Measurements from ENCODE around the gene DISC1. TPM values are rescaled to one million over a fixed set of nuclear protein-coding genes. Genes with fewer than 3 reads are reported as not detected.

The DISC1 gene
- polyA plus RNA-seq, 3 donors: 5.5 to 14.7 (median 5.8) TPM

DNA sequence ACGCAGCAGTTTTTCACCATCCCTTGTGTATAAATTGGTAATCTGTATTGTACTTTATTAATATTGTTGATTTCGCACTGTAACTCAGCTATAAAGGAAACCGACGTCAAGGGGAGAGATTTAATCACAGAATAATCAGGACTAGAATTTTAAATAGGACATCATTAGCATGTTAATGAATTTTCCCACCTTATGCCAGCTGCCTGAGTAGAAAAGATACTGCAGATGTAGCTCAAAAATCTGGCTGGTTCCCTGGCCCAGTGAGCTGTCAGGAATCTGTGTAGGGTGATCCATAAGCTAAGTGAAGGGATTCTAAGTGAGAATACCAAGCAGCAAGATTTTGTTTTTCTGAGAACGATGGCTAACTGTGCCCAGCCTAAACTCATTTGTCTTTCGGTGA lies 195.5 kb downstream of the DISC1 start:
- H3K27me3 Mint-ChIP-seq (ENCODE audit: low read depth in 3 of 3): no peaks in the 10 kb centered on the region
- Histone ChIP-seq H3K4me2 (replicated peaks; ENCODE audit: extremely low read depth, low read length, poor library complexity, severe bottlenecking) (no peak overlapping the region), H3K36me3 (replicated peaks in 1 of 2; ENCODE audit: control insufficient read depth in 1 of 2, insufficient read depth in 2 of 2, low read length in 2 of 2) (peaks cover 41 to 93% of the 10 kb centered on the region in 2 donors), H2AFZ (ENCODE audit: insufficient read depth, low read depth, low read length, poor library complexity, severe bottlenecking) (no peak overlapping the region), H3K79me2 (ENCODE audit: insufficient read depth, low read length) (no peaks in the 10 kb centered on the region), H3K27me3 (ENCODE audit: control insufficient read depth in 2 of 2, insufficient read depth in 2 of 2, low read length in 2 of 2) (no peaks in the 10 kb centered on the region), H3K9ac (ENCODE audit: insufficient read depth, low read length, poor library complexity, severe bottlenecking) (no peak overlapping the region), H3K9me3 (replicated peaks in 1 of 2; ENCODE audit: control insufficient read depth in 1 of 2, insufficient read depth in 1 of 2, low read length in 2 of 2) (no peaks in the 10 kb centered on the region), H3K4me3 (replicated peaks in 1 of 3; ENCODE audit: low read depth in 2 of 3, low read length in 3 of 3) (no peak overlapping the region), H3K27ac (ENCODE audit: low read depth in 1 of 2, low read length in 2 of 2) (no peak overlapping the region), H3K4me1 (ENCODE audit: control insufficient read depth in 1 of 2, insufficient read depth in 2 of 2, low read length in 2 of 2) (no peaks in the 10 kb centered on the region), H4K20me1 (ENCODE audit: insufficient read depth, low read length) (no peaks in the 10 kb centered on the region)
- H3K27ac Mint-ChIP-seq: peak overlapping the region in 3 of 7 donors; percentile 16 to 66 (median 26)
- peaks cover 69 to 85% of the 10 kb centered on the region in 2 donors for H3K36me3 Mint-ChIP-seq
- WGBS (ENCODE audit: insufficient coverage): 100% methylated on average over 2 of the region's 6 CpGs
- TF ChIP-seq, protein P1, sequence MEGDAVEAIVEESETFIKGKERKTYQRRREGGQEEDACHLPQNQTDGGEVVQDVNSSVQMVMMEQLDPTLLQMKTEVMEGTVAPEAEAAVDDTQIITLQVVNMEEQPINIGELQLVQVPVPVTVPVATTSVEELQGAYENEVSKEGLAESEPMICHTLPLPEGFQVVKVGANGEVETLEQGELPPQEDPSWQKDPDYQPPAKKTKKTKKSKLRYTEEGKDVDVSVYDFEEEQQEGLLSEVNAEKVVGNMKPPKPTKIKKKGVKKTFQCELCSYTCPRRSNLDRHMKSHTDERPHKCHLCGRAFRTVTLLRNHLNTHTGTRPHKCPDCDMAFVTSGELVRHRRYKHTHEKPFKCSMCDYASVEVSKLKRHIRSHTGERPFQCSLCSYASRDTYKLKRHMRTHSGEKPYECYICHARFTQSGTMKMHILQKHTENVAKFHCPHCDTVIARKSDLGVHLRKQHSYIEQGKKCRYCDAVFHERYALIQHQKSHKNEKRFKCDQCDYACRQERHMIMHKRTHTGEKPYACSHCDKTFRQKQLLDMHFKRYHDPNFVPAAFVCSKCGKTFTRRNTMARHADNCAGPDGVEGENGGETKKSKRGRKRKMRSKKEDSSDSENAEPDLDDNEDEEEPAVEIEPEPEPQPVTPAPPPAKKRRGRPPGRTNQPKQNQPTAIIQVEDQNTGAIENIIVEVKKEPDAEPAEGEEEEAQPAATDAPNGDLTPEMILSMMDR (IDR thresholded peaks at IDR 0.05): no peak
- intact Hi-C loops (cut with micrococcal nuclease): no loop called here
- H3K4me3 Mint-ChIP-seq: no peak overlapping the region
- no peaks in the 10 kb centered on the region for H3K9me3 Mint-ChIP-seq
- H3K4me1 Mint-ChIP-seq: no peaks in the 10 kb centered on the region
- DNase-seq: no peak

DNA sequence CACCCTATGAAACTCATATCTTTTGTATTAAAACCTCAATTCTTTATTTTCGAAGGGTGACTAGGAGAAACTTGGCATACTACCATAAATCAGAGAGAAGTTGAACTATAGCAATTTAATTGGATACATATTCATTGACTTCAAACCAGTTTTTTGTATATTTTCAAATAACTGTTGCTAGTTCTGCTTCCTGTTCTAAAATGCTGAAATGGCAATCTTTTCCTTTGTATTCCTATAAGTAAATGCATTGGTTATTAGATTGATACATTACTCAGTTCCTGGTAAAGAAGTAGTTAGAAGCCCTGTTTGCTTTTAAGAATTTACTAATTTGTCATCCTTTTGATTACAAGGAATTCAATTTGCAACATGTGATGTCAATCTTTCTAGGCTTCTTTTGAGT lies 200.0 kb downstream of the DISC1 start:
- H3K79me2 ChIP-seq (ENCODE audit: insufficient read depth, low read length): no peaks in the 10 kb centered on the region
- Mint-ChIP-seq H3K36me3 (peaks cover 53 to 72% of the 10 kb centered on the region in 2 donors), H3K27me3 (ENCODE audit: low read depth in 3 of 3) (no peaks in the 10 kb centered on the region), H3K4me1 (peaks cover 7% of the 10 kb centered on the region), H3K9me3 (peaks cover 0 to 5% (median 0%) of the 10 kb centered on the region in 7 donors), H3K4me3 (no peak overlapping the region), H3K27ac (no peak overlapping the region)
- H3K36me3 ChIP-seq (replicated peaks in 1 of 2; ENCODE audit: control insufficient read depth in 1 of 2, insufficient read depth in 2 of 2, low read length in 2 of 2): peaks cover 18 to 64% of the 10 kb centered on the region in 2 donors
- H3K27ac ChIP-seq (ENCODE audit: low read depth in 1 of 2, low read length in 2 of 2): no peak overlapping the region
- no peak overlapping the region for H2AFZ ChIP-seq (ENCODE audit: insufficient read depth, low read depth, low read length, poor library complexity, severe bottlenecking)
- TF ChIP-seq, protein P1 (IDR thresholded peaks at IDR 0.05): no peak
- no peak overlapping the region for H3K4me3 ChIP-seq (replicated peaks in 1 of 3; ENCODE audit: low read depth in 2 of 3, low read length in 3 of 3)
- H3K9me3 ChIP-seq (replicated peaks in 1 of 2; ENCODE audit: control insufficient read depth in 1 of 2, insufficient read depth in 1 of 2, low read length in 2 of 2): no peaks in the 10 kb centered on the region
- DNase-seq: no peak
- intact Hi-C loops (cut with micrococcal nuclease): no loop called here
- no peak overlapping the region for H3K9ac ChIP-seq (ENCODE audit: insufficient read depth, low read length, poor library complexity, severe bottlenecking)
- no peak overlapping the region for H3K4me2 ChIP-seq (replicated peaks; ENCODE audit: extremely low read depth, low read length, poor library complexity, severe bottlenecking)
- WGBS (ENCODE audit: insufficient coverage): no CpG with 5 or more reads among the region's 1 CpG
- no peaks in the 10 kb centered on the region for H4K20me1 ChIP-seq (ENCODE audit: insufficient read depth, low read length)
- H3K27me3 ChIP-seq (ENCODE audit: control insufficient read depth in 2 of 2, insufficient read depth in 2 of 2, low read length in 2 of 2): no peaks in the 10 kb centered on the region
- H3K4me1 ChIP-seq (ENCODE audit: control insufficient read depth in 1 of 2, insufficient read depth in 2 of 2, low read length in 2 of 2): peaks cover 0 to 2% of the 10 kb centered on the region in 2 donors

Data from CD14-positive monocyte (primary cell).